ENCODE data around the gene GLRX. TPM values are rescaled to one million over a fixed set of nuclear protein-coding genes. Genes with fewer than 3 reads are reported as not detected.
"Not testable (repeated sequence)": the region's sequence is repeated elsewhere in the genome, so short reads cannot be mapped to it uniquely, and the experiment has no call there.

GLRX gene
- total RNA-seq, 1 experiment from 2014 or later: 17.9 TPM

DNA sequence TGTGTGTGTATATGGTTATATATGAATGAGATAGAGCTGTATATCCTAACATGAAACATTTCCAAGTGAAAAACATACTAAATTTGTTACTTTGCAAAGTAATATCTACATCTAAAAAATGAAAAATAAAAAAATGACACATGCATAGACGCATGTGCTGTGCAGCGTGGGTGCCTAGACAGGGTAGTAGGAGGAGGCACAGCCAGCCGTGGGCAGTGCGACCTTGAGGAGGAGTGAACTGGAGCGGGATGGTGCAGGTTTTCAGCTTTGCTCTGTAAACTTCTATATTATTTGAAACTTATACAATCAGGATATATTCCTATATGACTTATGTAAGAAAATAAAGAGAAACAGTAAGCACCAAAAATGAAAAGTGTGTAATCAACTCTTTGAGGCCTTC lies 15.0 kb upstream of the GLRX start:
- no peaks in the 10 kb centered on the region for H3K27me3 Mint-ChIP-seq (ENCODE audit: insufficient read depth, unreplicated experiment)
- peaks cover 24% of the 10 kb centered on the region for H3K4me1 Mint-ChIP-seq (ENCODE audit: low read depth, unreplicated experiment)
- ChIA-PET POLR2A (no interaction called here), CTCF (interaction anchor here (1.2 kb wide), 1 partner anchor 9 kb away, joined by 3 read pairs; no protein-coding TSS in a partner anchor)
- Histone ChIP-seq H3K4me3 (ENCODE audit: low read depth, low read length) (no peak overlapping the region), H3K9me3 (no peaks in the 10 kb centered on the region), H3K4me1 (no peaks in the 10 kb centered on the region), H3K27me3 (replicated peaks; ENCODE audit: control insufficient read depth, insufficient read depth, low read length) (no peaks in the 10 kb centered on the region), H3K36me3 (ENCODE audit: control insufficient read depth, insufficient read depth, low read length) (no peaks in the 10 kb centered on the region)
- intact Hi-C loops (cut with micrococcal nuclease; ENCODE audit: unreplicated experiment): no loop called here
- no peaks in the 10 kb centered on the region for H3K9me3 Mint-ChIP-seq (ENCODE audit: unreplicated experiment)
- no TSS peak for BruUV-seq (replicated peaks)
- H3K36me3 Mint-ChIP-seq (ENCODE audit: insufficient read depth, unreplicated experiment): peaks cover 8% of the 10 kb centered on the region
- no peak overlapping the region for H3K27ac Mint-ChIP-seq (ENCODE audit: unreplicated experiment)
- H3K4me3 Mint-ChIP-seq (ENCODE audit: unreplicated experiment): no peak overlapping the region
- TF ChIP-seq, protein P1, sequence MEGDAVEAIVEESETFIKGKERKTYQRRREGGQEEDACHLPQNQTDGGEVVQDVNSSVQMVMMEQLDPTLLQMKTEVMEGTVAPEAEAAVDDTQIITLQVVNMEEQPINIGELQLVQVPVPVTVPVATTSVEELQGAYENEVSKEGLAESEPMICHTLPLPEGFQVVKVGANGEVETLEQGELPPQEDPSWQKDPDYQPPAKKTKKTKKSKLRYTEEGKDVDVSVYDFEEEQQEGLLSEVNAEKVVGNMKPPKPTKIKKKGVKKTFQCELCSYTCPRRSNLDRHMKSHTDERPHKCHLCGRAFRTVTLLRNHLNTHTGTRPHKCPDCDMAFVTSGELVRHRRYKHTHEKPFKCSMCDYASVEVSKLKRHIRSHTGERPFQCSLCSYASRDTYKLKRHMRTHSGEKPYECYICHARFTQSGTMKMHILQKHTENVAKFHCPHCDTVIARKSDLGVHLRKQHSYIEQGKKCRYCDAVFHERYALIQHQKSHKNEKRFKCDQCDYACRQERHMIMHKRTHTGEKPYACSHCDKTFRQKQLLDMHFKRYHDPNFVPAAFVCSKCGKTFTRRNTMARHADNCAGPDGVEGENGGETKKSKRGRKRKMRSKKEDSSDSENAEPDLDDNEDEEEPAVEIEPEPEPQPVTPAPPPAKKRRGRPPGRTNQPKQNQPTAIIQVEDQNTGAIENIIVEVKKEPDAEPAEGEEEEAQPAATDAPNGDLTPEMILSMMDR (IDR thresholded peaks at IDR 0.05; ENCODE audit: insufficient read depth in 1 of 2, low read depth in 1 of 2, low read length in 1 of 2, severe bottlenecking in 1 of 2, unreplicated experiment in 1 of 2): no peak
- no peak for DNase-seq

DNA sequence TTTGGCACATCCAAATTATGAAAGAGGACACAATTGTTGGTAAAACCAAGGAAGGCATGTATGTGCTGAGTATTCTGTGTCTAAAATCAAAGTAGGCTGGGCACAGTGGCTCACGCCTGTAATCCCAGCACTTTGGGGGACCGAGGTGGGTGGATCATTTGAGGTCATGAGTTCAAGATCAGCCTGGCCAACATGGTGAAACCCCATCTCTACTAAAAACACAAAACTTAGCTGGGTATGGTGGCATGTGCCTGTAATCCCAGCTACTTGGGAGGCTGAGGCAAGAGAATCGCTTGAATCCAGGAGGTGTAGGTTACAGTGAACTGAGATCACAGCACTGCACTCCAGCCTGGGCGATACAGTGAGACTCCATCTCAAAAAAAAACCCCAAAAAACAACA lies 14.4 kb upstream of the GLRX start:
- H3K4me3 ChIP-seq (ENCODE audit: low read depth, low read length); H3K9me3 Mint-ChIP-seq (ENCODE audit: unreplicated experiment); H3K36me3 ChIP-seq (ENCODE audit: control insufficient read depth, insufficient read depth, low read length); H3K4me1 ChIP-seq; H3K27me3 Mint-ChIP-seq (ENCODE audit: insufficient read depth, unreplicated experiment); intact Hi-C loops (cut with micrococcal nuclease; ENCODE audit: unreplicated experiment); H3K27me3 ChIP-seq (replicated peaks; ENCODE audit: control insufficient read depth, insufficient read depth, low read length); DNase-seq; H3K36me3 Mint-ChIP-seq (ENCODE audit: insufficient read depth, unreplicated experiment); POLR2A ChIA-PET; H3K27ac Mint-ChIP-seq (ENCODE audit: unreplicated experiment); H3K9me3 ChIP-seq; H3K4me3 Mint-ChIP-seq (ENCODE audit: unreplicated experiment); BruUV-seq (replicated peaks): not testable (repeated sequence)
- CTCF ChIA-PET: interaction anchor here (1.2 kb wide), 1 partner anchor 56 kb away, joined by 5 read pairs; no protein-coding TSS in a partner anchor
- H3K4me1 Mint-ChIP-seq (ENCODE audit: low read depth, unreplicated experiment): peaks cover 25% of the 10 kb centered on the region

DNA sequence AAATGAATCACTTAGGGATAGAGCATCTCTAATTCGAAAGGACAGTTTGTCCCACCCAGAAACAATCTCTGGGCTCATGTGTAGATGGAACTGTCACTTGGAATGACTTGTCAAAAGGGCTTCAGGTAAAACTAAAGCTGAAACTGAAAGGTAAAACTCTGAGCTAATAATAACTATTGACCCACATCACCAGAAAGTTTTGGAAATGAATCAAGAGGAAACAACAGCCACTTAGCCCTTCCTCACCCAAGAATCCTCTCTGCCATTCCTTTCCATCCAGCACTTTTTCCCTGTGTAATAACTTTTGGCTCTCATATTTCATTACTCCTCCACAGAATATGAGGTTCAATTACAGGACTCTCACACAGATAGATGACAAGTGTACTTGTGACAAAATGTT lies 14.0 kb upstream of the GLRX start:
- Mint-ChIP-seq H3K36me3 (ENCODE audit: insufficient read depth, unreplicated experiment) (peaks cover 8% of the 10 kb centered on the region), H3K27ac (ENCODE audit: unreplicated experiment) (no peak overlapping the region), H3K27me3 (ENCODE audit: insufficient read depth, unreplicated experiment) (no peaks in the 10 kb centered on the region), H3K4me1 (ENCODE audit: low read depth, unreplicated experiment) (peaks cover 25% of the 10 kb centered on the region), H3K9me3 (ENCODE audit: unreplicated experiment) (no peaks in the 10 kb centered on the region), H3K4me3 (ENCODE audit: unreplicated experiment) (no peak overlapping the region)
- Histone ChIP-seq H3K4me1 (no peaks in the 10 kb centered on the region), H3K4me3 (ENCODE audit: low read depth, low read length) (no peak overlapping the region), H3K36me3 (ENCODE audit: control insufficient read depth, insufficient read depth, low read length) (no peaks in the 10 kb centered on the region), H3K9me3 (no peaks in the 10 kb centered on the region), H3K27me3 (replicated peaks; ENCODE audit: control insufficient read depth, insufficient read depth, low read length) (no peaks in the 10 kb centered on the region)
- no peak for DNase-seq
- CTCF ChIA-PET: interaction anchor here (1.2 kb wide), 1 partner anchor 55 kb away, joined by 5 read pairs; no protein-coding TSS in a partner anchor
- TF ChIP-seq, protein P1 (IDR thresholded peaks at IDR 0.05; ENCODE audit: insufficient read depth in 1 of 2, low read depth in 1 of 2, low read length in 1 of 2, severe bottlenecking in 1 of 2, unreplicated experiment in 1 of 2): no peak
- intact Hi-C loops (cut with micrococcal nuclease; ENCODE audit: unreplicated experiment): no loop called here
- POLR2A ChIA-PET: no interaction called here
- no TSS peak for BruUV-seq (replicated peaks)
